ENCODE results near the gene KCTD1. TPM values are rescaled to one million over a fixed set of nuclear protein-coding genes. Genes with fewer than 3 reads are reported as not detected.

KCTD1 gene
- polyA plus RNA-seq, 3 donors: 0.40 TPM; not detected in 2

DNA sequence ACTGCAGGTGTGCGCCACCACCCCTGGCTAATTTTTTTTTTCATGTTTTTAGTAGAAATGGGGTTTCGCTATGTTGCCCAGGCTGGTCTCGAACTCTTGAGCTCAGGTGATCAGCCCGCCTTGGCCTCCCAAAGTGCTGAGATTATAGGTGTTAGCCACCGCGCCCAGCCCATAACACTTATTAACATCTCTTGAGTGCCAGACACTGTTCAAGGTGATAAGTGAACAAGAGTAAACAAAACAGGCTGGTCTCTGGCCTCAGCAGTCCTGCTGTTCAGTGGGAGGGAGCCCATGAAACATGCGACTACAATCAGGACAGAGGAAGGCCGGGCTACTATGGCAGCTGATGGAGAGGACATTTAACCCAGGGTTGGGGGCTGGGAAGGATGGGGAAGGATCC lies 42.3 kb downstream of the KCTD1 start:
- H3K9me3 ChIP-seq (replicated peaks in 1 of 2; ENCODE audit: control insufficient read depth in 1 of 2, insufficient read depth in 1 of 2, low read length in 2 of 2): no peaks in the 10 kb centered on the region
- no peaks in the 10 kb centered on the region for H3K79me2 ChIP-seq (ENCODE audit: insufficient read depth, low read length)
- no peak overlapping the region for H3K27ac ChIP-seq (ENCODE audit: low read depth in 1 of 2, low read length in 2 of 2)
- H3K27me3 ChIP-seq (ENCODE audit: control insufficient read depth in 2 of 2, insufficient read depth in 2 of 2, low read length in 2 of 2): no peaks in the 10 kb centered on the region
- intact Hi-C loops (cut with micrococcal nuclease): no loop called here
- peak overlapping the region in 1 of 7 donors; percentile 1 for H3K27ac Mint-ChIP-seq
- H3K9ac ChIP-seq (ENCODE audit: insufficient read depth, low read length, poor library complexity, severe bottlenecking): no peak overlapping the region
- no peak overlapping the region for H2AFZ ChIP-seq (ENCODE audit: insufficient read depth, low read depth, low read length, poor library complexity, severe bottlenecking)
- H3K9me3 Mint-ChIP-seq: no peaks in the 10 kb centered on the region
- no peak overlapping the region for H3K4me2 ChIP-seq (replicated peaks; ENCODE audit: extremely low read depth, low read length, poor library complexity, severe bottlenecking)
- no peaks in the 10 kb centered on the region for H4K20me1 ChIP-seq (ENCODE audit: insufficient read depth, low read length)
- no peaks in the 10 kb centered on the region for H3K36me3 ChIP-seq (replicated peaks in 1 of 2; ENCODE audit: control insufficient read depth in 1 of 2, insufficient read depth in 2 of 2, low read length in 2 of 2)
- H3K4me3 ChIP-seq (replicated peaks in 1 of 3; ENCODE audit: low read depth in 2 of 3, low read length in 3 of 3): no peak overlapping the region
- H3K4me3 Mint-ChIP-seq: no peak overlapping the region
- H3K27me3 Mint-ChIP-seq (ENCODE audit: low read depth in 3 of 3): peaks cover 0 to 1% (median 0%) of the 10 kb centered on the region in 3 donors
- H3K4me1 ChIP-seq (ENCODE audit: control insufficient read depth in 1 of 2, insufficient read depth in 2 of 2, low read length in 2 of 2): no peaks in the 10 kb centered on the region
- H3K4me1 Mint-ChIP-seq: no peaks in the 10 kb centered on the region
- no peak for DNase-seq
- TF ChIP-seq, protein P1, sequence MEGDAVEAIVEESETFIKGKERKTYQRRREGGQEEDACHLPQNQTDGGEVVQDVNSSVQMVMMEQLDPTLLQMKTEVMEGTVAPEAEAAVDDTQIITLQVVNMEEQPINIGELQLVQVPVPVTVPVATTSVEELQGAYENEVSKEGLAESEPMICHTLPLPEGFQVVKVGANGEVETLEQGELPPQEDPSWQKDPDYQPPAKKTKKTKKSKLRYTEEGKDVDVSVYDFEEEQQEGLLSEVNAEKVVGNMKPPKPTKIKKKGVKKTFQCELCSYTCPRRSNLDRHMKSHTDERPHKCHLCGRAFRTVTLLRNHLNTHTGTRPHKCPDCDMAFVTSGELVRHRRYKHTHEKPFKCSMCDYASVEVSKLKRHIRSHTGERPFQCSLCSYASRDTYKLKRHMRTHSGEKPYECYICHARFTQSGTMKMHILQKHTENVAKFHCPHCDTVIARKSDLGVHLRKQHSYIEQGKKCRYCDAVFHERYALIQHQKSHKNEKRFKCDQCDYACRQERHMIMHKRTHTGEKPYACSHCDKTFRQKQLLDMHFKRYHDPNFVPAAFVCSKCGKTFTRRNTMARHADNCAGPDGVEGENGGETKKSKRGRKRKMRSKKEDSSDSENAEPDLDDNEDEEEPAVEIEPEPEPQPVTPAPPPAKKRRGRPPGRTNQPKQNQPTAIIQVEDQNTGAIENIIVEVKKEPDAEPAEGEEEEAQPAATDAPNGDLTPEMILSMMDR (IDR thresholded peaks at IDR 0.05): no peak
- 90% methylated on average over 4 of the region's 8 CpGs for WGBS (ENCODE audit: insufficient coverage)
- no peaks in the 10 kb centered on the region for H3K36me3 Mint-ChIP-seq

DNA sequence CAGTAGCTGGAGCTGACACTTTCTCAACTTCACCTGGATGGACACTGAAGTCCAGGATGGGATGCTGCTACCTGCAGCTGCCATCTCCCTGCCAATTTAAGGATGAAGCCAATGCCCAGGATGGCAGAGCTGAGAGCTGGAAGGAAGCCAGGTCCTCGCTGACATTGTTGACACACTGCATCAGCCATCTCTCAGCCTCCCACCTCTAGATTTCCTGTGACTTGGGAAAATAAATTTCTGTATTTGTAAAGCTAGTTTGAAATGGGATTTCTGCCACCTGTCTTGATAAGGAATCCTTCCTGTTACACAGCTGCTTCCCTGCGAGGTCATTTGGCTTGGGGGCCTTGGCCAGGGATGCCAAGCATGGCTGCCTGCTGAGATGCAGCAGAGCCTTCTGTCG lies 43.5 kb downstream of the KCTD1 start:
- Histone ChIP-seq H2AFZ (ENCODE audit: insufficient read depth, low read depth, low read length, poor library complexity, severe bottlenecking) (no peak overlapping the region), H3K4me2 (replicated peaks; ENCODE audit: extremely low read depth, low read length, poor library complexity, severe bottlenecking) (no peak overlapping the region), H3K4me1 (ENCODE audit: control insufficient read depth in 1 of 2, insufficient read depth in 2 of 2, low read length in 2 of 2) (no peaks in the 10 kb centered on the region), H3K9ac (ENCODE audit: insufficient read depth, low read length, poor library complexity, severe bottlenecking) (no peak overlapping the region), H4K20me1 (ENCODE audit: insufficient read depth, low read length) (no peaks in the 10 kb centered on the region), H3K79me2 (ENCODE audit: insufficient read depth, low read length) (no peaks in the 10 kb centered on the region), H3K27ac (ENCODE audit: low read depth in 1 of 2, low read length in 2 of 2) (no peak overlapping the region), H3K4me3 (replicated peaks in 1 of 3; ENCODE audit: low read depth in 2 of 3, low read length in 3 of 3) (no peak overlapping the region), H3K27me3 (ENCODE audit: control insufficient read depth in 2 of 2, insufficient read depth in 2 of 2, low read length in 2 of 2) (no peaks in the 10 kb centered on the region), H3K9me3 (replicated peaks in 1 of 2; ENCODE audit: control insufficient read depth in 1 of 2, insufficient read depth in 1 of 2, low read length in 2 of 2) (no peaks in the 10 kb centered on the region), H3K36me3 (replicated peaks in 1 of 2; ENCODE audit: control insufficient read depth in 1 of 2, insufficient read depth in 2 of 2, low read length in 2 of 2) (no peaks in the 10 kb centered on the region)
- intact Hi-C loops (cut with micrococcal nuclease): no loop called here
- WGBS (ENCODE audit: insufficient coverage): no CpG with 5 or more reads among the region's 3 CpGs
- no peaks in the 10 kb centered on the region for H3K4me1 Mint-ChIP-seq
- H3K4me3 Mint-ChIP-seq: no peak overlapping the region
- H3K27me3 Mint-ChIP-seq (ENCODE audit: low read depth in 3 of 3): peaks cover 0 to 1% (median 0%) of the 10 kb centered on the region in 3 donors
- no peak for DNase-seq
- TF ChIP-seq, protein P1 (IDR thresholded peaks at IDR 0.05): no peak
- H3K27ac Mint-ChIP-seq: no peak overlapping the region
- H3K9me3 Mint-ChIP-seq: no peaks in the 10 kb centered on the region
- H3K36me3 Mint-ChIP-seq: no peaks in the 10 kb centered on the region

Data from CD14-positive monocyte (primary cell).